WTC11 (cell line): ENCODE results near the gene SH3PXD2A. TPM values are rescaled to one million over a fixed set of nuclear protein-coding genes. Genes with fewer than 3 reads are reported as not detected.
A peak's percentile ranks its signal among the peaks of the same experiment; 100 is the strongest.

Experiments
- ATAC-seq: fragments of 200-7000 bp; cut with Tn5 transposase; 2 replicates; pipeline ENCODE4 v1.10.0; 2021; ENCODE audit warnings: mild to moderate bottlenecking, moderate library complexity
- CTCF ChIA-PET: fragments of 300-600 bp; sonication (Branson Sonifier 250); formaldehyde crosslinking; loops from one replicate; lab custom pipeline; 2021; ENCODE audit warnings: antibody characterized with exemption; lab: Charles Lee
- POLR2A ChIA-PET: fragments of 350-600 bp; sonication (Branson Sonifier 250); formaldehyde crosslinking; loops from one replicate; lab custom pipeline; 2021; ENCODE audit warnings: antibody characterized with exemption; lab: Charles Lee
- DNase-seq: peaks from one replicate; pipeline ENCODE4 v3.0.0; 2021; ENCODE audit warnings: low spot score
- H3K27ac Mint-ChIP-seq: 2 replicates; pipeline ENCODE4 v1.8.0; 2021; ENCODE audit warnings: mixed read lengths
- H3K27me3 Mint-ChIP-seq: 2 replicates; pipeline ENCODE4 v1.8.0; 2021; ENCODE audit warnings: low read depth, mild to moderate bottlenecking, moderate library complexity, mixed read lengths
- H3K36me3 Mint-ChIP-seq: 2 replicates; pipeline ENCODE4 v1.8.0; 2021; ENCODE audit warnings: mixed read lengths
- H3K4me1 Mint-ChIP-seq: 2 replicates; pipeline ENCODE4 v1.8.0; 2022; ENCODE audit warnings: mixed read lengths
- H3K4me3 Mint-ChIP-seq: 2 replicates; pipeline ENCODE4 v1.8.0; 2021; ENCODE audit warnings: mild to moderate bottlenecking, moderate library complexity, mixed read lengths
- H3K9me3 Mint-ChIP-seq: 2 replicates; pipeline ENCODE4 v1.8.0; 2021; ENCODE audit warnings: mixed read lengths
- ATF1 ChIP-seq: sonication (generic); formaldehyde crosslinking; IDR thresholded peaks from 2 replicates; pipeline ENCODE4 v1.8.1; 2023; ENCODE audit warnings: mild to moderate bottlenecking, moderate library complexity, missing genetic modification reagents
- CBFB ChIP-seq: sonication (generic); formaldehyde crosslinking; IDR thresholded peaks from 2 replicates; pipeline ENCODE4 v1.8.1; 2022; ENCODE audit warnings: mild to moderate bottlenecking, low read depth, missing genetic modification reagents
- ELF4 ChIP-seq: sonication (generic); formaldehyde crosslinking; IDR thresholded peaks from 2 replicates; pipeline ENCODE4 v1.8.1; 2022; ENCODE audit warnings: low read depth, mild to moderate bottlenecking, moderate library complexity, missing genetic modification reagents
- ETV6 ChIP-seq: sonication (generic); formaldehyde crosslinking; IDR thresholded peaks from 2 replicates; pipeline ENCODE4 v1.8.1; 2022; ENCODE audit warnings: mild to moderate bottlenecking, missing genetic modification reagents
- JUN ChIP-seq: sonication (generic); formaldehyde crosslinking; IDR thresholded peaks from 2 replicates; pipeline ENCODE4 v1.8.0; 2023; ENCODE audit warnings: mild to moderate bottlenecking, missing genetic modification reagents
- KAT7 ChIP-seq: sonication (generic); formaldehyde crosslinking; IDR thresholded peaks from 2 replicates; pipeline ENCODE4 v1.8.1; 2023; ENCODE audit warnings: missing genetic modification reagents, mild to moderate bottlenecking, borderline replicate concordance
- MYBL2 ChIP-seq: sonication (generic); formaldehyde crosslinking; IDR thresholded peaks from 2 replicates; pipeline ENCODE4 v1.8.1; 2023; ENCODE audit warnings: mild to moderate bottlenecking, moderate library complexity, missing genetic modification reagents
- PRDM15 ChIP-seq: sonication (generic); formaldehyde crosslinking; IDR thresholded peaks from 2 replicates; pipeline ENCODE4 v1.8.0; 2022; ENCODE audit warnings: missing genetic modification reagents
- RELA ChIP-seq: sonication (generic); formaldehyde crosslinking; IDR thresholded peaks from 2 replicates; pipeline ENCODE4 v1.8.1; 2022; ENCODE audit warnings: missing genetic modification reagents, mild to moderate bottlenecking, borderline replicate concordance
- SMAD3 ChIP-seq: sonication (generic); formaldehyde crosslinking; IDR thresholded peaks from 2 replicates; pipeline ENCODE4 v1.8.0; 2022; ENCODE audit warnings: missing genetic modification reagents, mild to moderate bottlenecking, borderline replicate concordance
- ZNF121 ChIP-seq: sonication (generic); formaldehyde crosslinking; IDR thresholded peaks from 2 replicates; pipeline ENCODE4 v1.8.0; 2023; ENCODE audit warnings: missing genetic modification reagents
- ZNF138 ChIP-seq: sonication (generic); formaldehyde crosslinking; conservative IDR thresholded peaks from 2 replicates; pipeline ENCODE4 v1.8.1; 2022; ENCODE audit warnings: mild to moderate bottlenecking, moderate library complexity, missing genetic modification reagents
- ZNF219 ChIP-seq: sonication (generic); formaldehyde crosslinking; IDR thresholded peaks from 2 replicates; pipeline ENCODE4 v1.8.0; 2023; ENCODE audit warnings: missing genetic modification reagents, mild to moderate bottlenecking, borderline replicate concordance
- ZNF263 ChIP-seq: sonication (generic); formaldehyde crosslinking; IDR thresholded peaks from 2 replicates; pipeline ENCODE4 v1.8.1; 2022; ENCODE audit warnings: low read depth, mild to moderate bottlenecking, moderate library complexity, missing genetic modification reagents
- ZNF396 ChIP-seq: fragments of 250-450 bp; sonication (Bioruptor Pico); IDR thresholded peaks from 2 replicates; pipeline ENCODE4 v1.8.0; 2021; ENCODE audit warnings: mild to moderate bottlenecking, moderate library complexity, borderline replicate concordance
- ZNF416 ChIP-seq: fragments of 250-450 bp; sonication (Bioruptor Pico); IDR thresholded peaks from 2 replicates; pipeline ENCODE4 v1.9.0; 2021; ENCODE audit warnings: mild to moderate bottlenecking, inconsistent platforms
- total RNA-seq: library from RNA; stranded (reverse); gene quantifications from 3 replicates; pipeline ENCODE4 v1.2.3, GENCODE V29; 2021
- TF ChIP-seq, protein P1 (sequence below): sonication (generic); formaldehyde crosslinking; IDR thresholded peaks from 2 replicates; pipeline ENCODE4 v1.8.1; 2023; ENCODE audit warnings: mild to moderate bottlenecking, moderate library complexity, missing genetic modification reagents
- TF ChIP-seq, protein P2 (sequence below): sonication (generic); formaldehyde crosslinking; IDR thresholded peaks from 2 replicates; pipeline ENCODE4 v1.8.0; 2023; ENCODE audit warnings: mild to moderate bottlenecking, missing genetic modification reagents
- TF ChIP-seq, protein P3 (sequence below): sonication (generic); formaldehyde crosslinking; IDR thresholded peaks from 2 replicates; pipeline ENCODE4 v1.8.1; 2023; ENCODE audit warnings: mild to moderate bottlenecking, missing genetic modification reagents, moderate library complexity
- TF ChIP-seq, protein P4 (sequence below): sonication (generic); formaldehyde crosslinking; IDR thresholded peaks from 2 replicates; pipeline ENCODE4 v1.8.1; 2023; ENCODE audit warnings: mild to moderate bottlenecking, missing genetic modification reagents

Gene SH3PXD2A
- total RNA-seq, 1 experiment from 2014 or later: 15.7 TPM

- no peak overlapping the region for H3K27ac Mint-ChIP-seq
These were observed 114.8 kb downstream of the SH3PXD2A start for GRCh38 chr10:103740611-103741010.

GRCh38 chr10:103739039-103739764, 116.2 kb downstream of the SH3PXD2A start:
- TF ChIP-seq KAT7: no peak
- no peak for TF ChIP-seq SMAD3 (CRISPR knock-in tag)
- no peak for TF ChIP-seq RELA (CRISPR knock-in tag)
- no peak for TF ChIP-seq ETV6 (CRISPR knock-in tag)
- peak; percentile 75; the same call in 1 of the 2 replicates for TF ChIP-seq ZNF121 (CRISPR knock-in tag)
- no peak for TF ChIP-seq ELF4 (CRISPR knock-in tag)
- TF ChIP-seq JUN: no peak
- no peak for TF ChIP-seq ATF1 (CRISPR knock-in tag)
- TF ChIP-seq, protein P1, sequence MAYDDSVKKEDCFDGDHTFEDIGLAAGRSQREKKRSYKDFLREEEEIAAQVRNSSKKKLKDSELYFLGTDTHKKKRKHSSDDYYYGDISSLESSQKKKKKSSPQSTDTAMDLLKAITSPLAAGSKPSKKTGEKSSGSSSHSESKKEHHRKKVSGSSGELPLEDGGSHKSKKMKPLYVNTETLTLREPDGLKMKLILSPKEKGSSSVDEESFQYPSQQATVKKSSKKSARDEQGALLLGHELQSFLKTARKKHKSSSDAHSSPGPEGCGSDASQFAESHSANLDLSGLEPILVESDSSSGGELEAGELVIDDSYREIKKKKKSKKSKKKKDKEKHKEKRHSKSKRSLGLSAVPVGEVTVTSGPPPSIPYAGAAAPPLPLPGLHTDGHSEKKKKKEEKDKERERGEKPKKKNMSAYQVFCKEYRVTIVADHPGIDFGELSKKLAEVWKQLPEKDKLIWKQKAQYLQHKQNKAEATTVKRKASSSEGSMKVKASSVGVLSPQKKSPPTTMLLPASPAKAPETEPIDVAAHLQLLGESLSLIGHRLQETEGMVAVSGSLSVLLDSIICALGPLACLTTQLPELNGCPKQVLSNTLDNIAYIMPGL (CRISPR knock-in tag): no peak
- no peak for TF ChIP-seq PRDM15 (CRISPR knock-in tag)
- TF ChIP-seq ZNF396 (CRISPR knock-in tag): no peak
- TF ChIP-seq CBFB (CRISPR knock-in tag): no peak
- peak; percentile 46; the same call in 1 of the 2 replicates for TF ChIP-seq ZNF263 (CRISPR knock-in tag)
- ATAC-seq (peak; percentile 33), DNase-seq (no peak)
- Mint-ChIP-seq H3K9me3 (no peaks in the 10 kb centered on the region), H3K4me3 (no peak overlapping the region), H3K4me1 (peaks cover 19% of the 10 kb centered on the region), H3K27me3 (no peaks in the 10 kb centered on the region), H3K36me3 (no peaks in the 10 kb centered on the region), H3K27ac (no peak overlapping the region)
- ChIA-PET POLR2A (interaction anchor here (0.6 to 1.3 kb wide), 2 partner anchors 219 to 294 kb away, joined by 3 read pairs; no protein-coding TSS in a partner anchor), CTCF (interaction anchor here (0.6 to 2.2 kb wide), 7 partner anchors 13 to 149 kb away, joined by 3 to 10 read pairs (median 5); partner anchors contain the start of gene SH3PXD2A)

More at GRCh38 chr10:103740611-103741010, 114.8 kb downstream of the SH3PXD2A start:
- H3K9me3 Mint-ChIP-seq: no peaks in the 10 kb centered on the region
- no peaks in the 10 kb centered on the region for H3K27me3 Mint-ChIP-seq
- POLR2A ChIA-PET: interaction anchor here (1.3 kb wide), 1 partner anchor 293 kb away, joined by 3 read pairs; no protein-coding TSS in a partner anchor
- ATAC-seq (no peak), DNase-seq (no peak)
- no peak overlapping the region for H3K4me3 Mint-ChIP-seq
- peaks cover 20% of the 10 kb centered on the region for H3K4me1 Mint-ChIP-seq
- CTCF ChIA-PET: interaction anchor here (1.1 to 2.2 kb wide), 3 partner anchors 12 to 114 kb away, joined by 5 to 10 read pairs (median 6); partner anchors contain the start of gene SH3PXD2A
- TF ChIP-seq, protein P2, sequence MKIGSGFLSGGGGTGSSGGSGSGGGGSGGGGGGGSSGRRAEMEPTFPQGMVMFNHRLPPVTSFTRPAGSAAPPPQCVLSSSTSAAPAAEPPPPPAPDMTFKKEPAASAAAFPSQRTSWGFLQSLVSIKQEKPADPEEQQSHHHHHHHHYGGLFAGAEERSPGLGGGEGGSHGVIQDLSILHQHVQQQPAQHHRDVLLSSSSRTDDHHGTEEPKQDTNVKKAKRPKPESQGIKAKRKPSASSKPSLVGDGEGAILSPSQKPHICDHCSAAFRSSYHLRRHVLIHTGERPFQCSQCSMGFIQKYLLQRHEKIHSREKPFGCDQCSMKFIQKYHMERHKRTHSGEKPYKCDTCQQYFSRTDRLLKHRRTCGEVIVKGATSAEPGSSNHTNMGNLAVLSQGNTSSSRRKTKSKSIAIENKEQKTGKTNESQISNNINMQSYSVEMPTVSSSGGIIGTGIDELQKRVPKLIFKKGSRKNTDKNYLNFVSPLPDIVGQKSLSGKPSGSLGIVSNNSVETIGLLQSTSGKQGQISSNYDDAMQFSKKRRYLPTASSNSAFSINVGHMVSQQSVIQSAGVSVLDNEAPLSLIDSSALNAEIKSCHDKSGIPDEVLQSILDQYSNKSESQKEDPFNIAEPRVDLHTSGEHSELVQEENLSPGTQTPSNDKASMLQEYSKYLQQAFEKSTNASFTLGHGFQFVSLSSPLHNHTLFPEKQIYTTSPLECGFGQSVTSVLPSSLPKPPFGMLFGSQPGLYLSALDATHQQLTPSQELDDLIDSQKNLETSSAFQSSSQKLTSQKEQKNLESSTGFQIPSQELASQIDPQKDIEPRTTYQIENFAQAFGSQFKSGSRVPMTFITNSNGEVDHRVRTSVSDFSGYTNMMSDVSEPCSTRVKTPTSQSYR (CRISPR knock-in tag): no peak
- TF ChIP-seq ZNF219 (CRISPR knock-in tag) (no peak), CBFB (CRISPR knock-in tag) (no peak), ZNF138 (CRISPR knock-in tag) (no peak), ZNF416 (no peak), MYBL2 (CRISPR knock-in tag) (no peak)
- TF ChIP-seq, protein P3, sequence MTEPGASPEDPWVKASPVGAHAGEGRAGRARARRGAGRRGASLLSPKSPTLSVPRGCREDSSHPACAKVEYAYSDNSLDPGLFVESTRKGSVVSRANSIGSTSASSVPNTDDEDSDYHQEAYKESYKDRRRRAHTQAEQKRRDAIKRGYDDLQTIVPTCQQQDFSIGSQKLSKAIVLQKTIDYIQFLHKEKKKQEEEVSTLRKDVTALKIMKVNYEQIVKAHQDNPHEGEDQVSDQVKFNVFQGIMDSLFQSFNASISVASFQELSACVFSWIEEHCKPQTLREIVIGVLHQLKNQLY (CRISPR knock-in tag): no peak
- TF ChIP-seq, protein P4, sequence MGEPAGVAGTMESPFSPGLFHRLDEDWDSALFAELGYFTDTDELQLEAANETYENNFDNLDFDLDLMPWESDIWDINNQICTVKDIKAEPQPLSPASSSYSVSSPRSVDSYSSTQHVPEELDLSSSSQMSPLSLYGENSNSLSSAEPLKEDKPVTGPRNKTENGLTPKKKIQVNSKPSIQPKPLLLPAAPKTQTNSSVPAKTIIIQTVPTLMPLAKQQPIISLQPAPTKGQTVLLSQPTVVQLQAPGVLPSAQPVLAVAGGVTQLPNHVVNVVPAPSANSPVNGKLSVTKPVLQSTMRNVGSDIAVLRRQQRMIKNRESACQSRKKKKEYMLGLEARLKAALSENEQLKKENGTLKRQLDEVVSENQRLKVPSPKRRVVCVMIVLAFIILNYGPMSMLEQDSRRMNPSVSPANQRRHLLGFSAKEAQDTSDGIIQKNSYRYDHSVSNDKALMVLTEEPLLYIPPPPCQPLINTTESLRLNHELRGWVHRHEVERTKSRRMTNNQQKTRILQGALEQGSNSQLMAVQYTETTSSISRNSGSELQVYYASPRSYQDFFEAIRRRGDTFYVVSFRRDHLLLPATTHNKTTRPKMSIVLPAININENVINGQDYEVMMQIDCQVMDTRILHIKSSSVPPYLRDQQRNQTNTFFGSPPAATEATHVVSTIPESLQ (CRISPR knock-in tag): no peak
- H3K36me3 Mint-ChIP-seq: no peaks in the 10 kb centered on the region
